ENCODE results near the gene NTM.

The NTM gene

DNA sequence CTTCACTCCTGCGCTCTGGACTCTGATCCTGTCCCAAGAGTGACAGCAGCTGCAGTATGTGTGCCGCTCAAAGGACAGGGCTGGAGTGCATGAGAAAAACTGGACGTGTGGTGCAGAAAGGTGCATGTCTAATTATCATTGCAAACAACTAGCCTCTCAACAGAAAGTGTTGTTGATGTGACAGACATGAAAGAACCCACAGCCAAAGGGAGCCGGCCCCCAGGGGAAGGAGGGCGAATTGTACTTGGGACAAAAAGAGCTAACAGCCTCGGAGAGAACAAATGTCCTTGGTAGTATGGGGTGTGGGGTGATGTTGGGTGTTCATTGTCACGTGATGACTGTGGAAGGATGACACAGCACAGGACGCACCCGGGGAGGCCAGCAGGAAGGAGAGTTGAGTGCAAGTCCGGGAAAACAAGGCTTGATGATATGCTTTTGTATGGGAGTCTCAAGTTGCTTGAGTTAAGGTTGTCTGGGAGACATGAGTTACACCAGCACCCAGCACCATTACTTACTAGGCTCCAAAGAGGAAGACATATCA is 325.5 kb downstream of the NTM start:
- DNase-seq (ENCODE audit: low read depth): no peak
- H3K4me3 ChIP-seq (ENCODE audit: low read length): no peak overlapping the region
- TF ChIP-seq, protein P1, sequence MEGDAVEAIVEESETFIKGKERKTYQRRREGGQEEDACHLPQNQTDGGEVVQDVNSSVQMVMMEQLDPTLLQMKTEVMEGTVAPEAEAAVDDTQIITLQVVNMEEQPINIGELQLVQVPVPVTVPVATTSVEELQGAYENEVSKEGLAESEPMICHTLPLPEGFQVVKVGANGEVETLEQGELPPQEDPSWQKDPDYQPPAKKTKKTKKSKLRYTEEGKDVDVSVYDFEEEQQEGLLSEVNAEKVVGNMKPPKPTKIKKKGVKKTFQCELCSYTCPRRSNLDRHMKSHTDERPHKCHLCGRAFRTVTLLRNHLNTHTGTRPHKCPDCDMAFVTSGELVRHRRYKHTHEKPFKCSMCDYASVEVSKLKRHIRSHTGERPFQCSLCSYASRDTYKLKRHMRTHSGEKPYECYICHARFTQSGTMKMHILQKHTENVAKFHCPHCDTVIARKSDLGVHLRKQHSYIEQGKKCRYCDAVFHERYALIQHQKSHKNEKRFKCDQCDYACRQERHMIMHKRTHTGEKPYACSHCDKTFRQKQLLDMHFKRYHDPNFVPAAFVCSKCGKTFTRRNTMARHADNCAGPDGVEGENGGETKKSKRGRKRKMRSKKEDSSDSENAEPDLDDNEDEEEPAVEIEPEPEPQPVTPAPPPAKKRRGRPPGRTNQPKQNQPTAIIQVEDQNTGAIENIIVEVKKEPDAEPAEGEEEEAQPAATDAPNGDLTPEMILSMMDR (conservative IDR thresholded peaks at IDR 0.05; ENCODE audit: low read depth, low read length): no peak

DNA sequence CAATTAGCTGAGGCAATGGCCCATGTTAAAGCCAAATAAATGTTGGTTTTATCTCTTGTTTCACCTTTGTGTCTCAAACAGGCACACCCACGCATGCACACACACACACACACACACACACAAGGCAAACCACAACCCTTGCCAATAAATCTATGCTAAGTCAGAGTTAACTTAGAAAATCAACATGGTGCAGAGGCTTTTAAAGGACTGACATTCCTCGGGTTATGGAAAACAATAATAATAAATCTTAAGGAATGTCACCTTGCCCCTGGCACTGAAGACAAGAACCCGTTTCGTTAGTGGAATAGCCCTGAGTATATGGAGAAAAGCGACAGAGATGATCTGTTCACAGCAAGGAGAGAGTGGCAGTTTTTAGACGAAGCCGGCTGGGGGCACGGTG is 326.3 kb downstream of the NTM start:
- DNase-seq (ENCODE audit: low read depth): no peak
- TF ChIP-seq, protein P1 (conservative IDR thresholded peaks at IDR 0.05; ENCODE audit: low read depth, low read length): no peak
- no peak overlapping the region for H3K4me3 ChIP-seq (ENCODE audit: low read length)

DNA sequence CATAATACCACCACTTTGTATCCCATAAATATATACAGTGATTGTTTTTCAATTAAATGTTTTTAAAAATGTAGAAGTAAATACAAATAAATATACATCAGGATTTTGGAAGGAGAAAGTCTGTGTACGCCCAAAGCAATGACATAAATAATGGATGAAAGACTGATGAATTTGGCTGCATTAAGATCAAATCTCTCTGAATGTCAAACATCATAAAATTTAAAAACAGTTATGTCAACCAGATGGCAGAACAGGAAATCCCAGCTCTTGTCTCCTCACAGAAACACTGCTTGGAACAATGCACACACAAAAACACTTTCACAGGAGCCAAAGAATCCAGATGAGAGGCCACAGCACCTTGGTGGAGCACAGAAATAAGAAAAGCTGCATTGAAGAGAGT is 332.9 kb downstream of the NTM start:
- no peak overlapping the region for H3K4me3 ChIP-seq (ENCODE audit: low read length)
- TF ChIP-seq, protein P1 (conservative IDR thresholded peaks at IDR 0.05; ENCODE audit: low read depth, low read length): no peak
- no peak for DNase-seq (ENCODE audit: low read depth)

GRCh38 chr11:131704682-131705081 is 334.3 kb downstream of the NTM start:
- no peak overlapping the region for H3K4me3 ChIP-seq (ENCODE audit: low read length)
- TF ChIP-seq, protein P1 (conservative IDR thresholded peaks at IDR 0.05; ENCODE audit: low read depth, low read length): no peak
- DNase-seq (ENCODE audit: low read depth): no peak

- no peak overlapping the region for H3K4me3 ChIP-seq (ENCODE audit: low read length)
- DNase-seq (ENCODE audit: low read depth): no peak
- TF ChIP-seq, protein P1 (conservative IDR thresholded peaks at IDR 0.05; ENCODE audit: low read depth, low read length): no peak
Observed at GRCh38 chr11:131710511-131710910, 340.1 kb downstream of the NTM start.

DNA sequence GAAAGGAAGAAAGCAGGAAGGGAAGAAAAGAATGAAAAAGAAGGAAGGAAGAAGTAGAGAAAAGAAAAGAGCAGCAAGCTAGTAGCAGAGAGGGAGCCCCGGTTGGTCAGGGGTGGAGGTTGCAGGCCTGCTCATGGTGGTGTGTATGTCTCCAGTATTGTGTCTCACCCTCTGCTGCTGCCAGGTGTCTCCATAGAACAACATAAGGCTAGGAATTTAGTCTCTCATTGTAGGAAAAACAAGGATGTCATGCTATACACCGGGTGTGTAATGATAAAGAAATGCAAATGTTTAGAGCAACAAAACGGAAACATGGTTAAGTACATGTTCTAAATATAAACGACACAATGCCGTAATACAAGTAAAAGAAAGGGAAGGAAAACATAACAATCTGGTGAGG is 342.5 kb downstream of the NTM start:
- no peak overlapping the region for H3K4me3 ChIP-seq (ENCODE audit: low read length)
- TF ChIP-seq, protein P1 (conservative IDR thresholded peaks at IDR 0.05; ENCODE audit: low read depth, low read length): no peak
- DNase-seq (ENCODE audit: low read depth): no peak

GRCh38 chr11:131713529-131714134 is 343.2 kb downstream of the NTM start:
- DNase-seq (ENCODE audit: low read depth): no peak
- H3K4me3 ChIP-seq (ENCODE audit: low read length): no peak overlapping the region
- TF ChIP-seq, protein P1 (conservative IDR thresholded peaks at IDR 0.05; ENCODE audit: low read depth, low read length): no peak
